Measurements from ENCODE around the gene HCK. TPM values are rescaled to one million over a fixed set of nuclear protein-coding genes. Genes with fewer than 3 reads are reported as not detected.

The HCK gene
- total RNA-seq, 2 donors from 2014 or later = 0.24 to 0.40 TPM

- peaks cover 27% of the 10 kb centered on the region for H3K27me3 Mint-ChIP-seq (ENCODE audit: insufficient read depth)
- no peak for TF ChIP-seq CTCF (conservative IDR thresholded peaks at IDR 0.05)
- H3K27ac Mint-ChIP-seq = no peak overlapping the region
- peaks cover 2% of the 10 kb centered on the region for H3K4me1 ChIP-seq (ENCODE audit: control insufficient read depth, insufficient read depth, low read length)
- no peaks in the 10 kb centered on the region for H3K9me3 ChIP-seq (ENCODE audit: control insufficient read depth, low read length)
- no peaks in the 10 kb centered on the region for H3K36me3 Mint-ChIP-seq (ENCODE audit: low read depth)
- H3K36me3 ChIP-seq (ENCODE audit: control insufficient read depth, insufficient read depth, low read length) = no peaks in the 10 kb centered on the region
- no peak for DNase-seq
- no peak overlapping the region for H3K27ac ChIP-seq (ENCODE audit: low read depth, low read length)
- 62 to 80% methylated on average over 4 to 5 of the region's 5 CpGs for WGBS, 2 experiments (ENCODE audit: insufficient coverage in 1 of 2, insufficient read length in 1 of 2)
- H3K27me3 ChIP-seq (ENCODE audit: control insufficient read depth, insufficient read depth, low read length, poor library complexity, severe bottlenecking) = peaks cover 15% of the 10 kb centered on the region
- H3K4me1 Mint-ChIP-seq = peaks cover 24% of the 10 kb centered on the region
- no peak overlapping the region for H3K9ac ChIP-seq (ENCODE audit: extremely low read depth, low read length, poor library complexity, severe bottlenecking)
- no peak overlapping the region for H3K4me3 ChIP-seq (ENCODE audit: low read length)
- no peaks in the 10 kb centered on the region for H3K9me3 Mint-ChIP-seq
- H3K4me3 Mint-ChIP-seq = no peak overlapping the region
Measured at GRCh38 chr20:32012159-32012688, 39.8 kb upstream of the HCK start.

GRCh38 chr20:32013326-32013725, 38.7 kb upstream of the HCK start:
- 88 to 89% methylated on average over 3 to 7 of the region's 7 CpGs for WGBS, 2 experiments (ENCODE audit: insufficient coverage in 1 of 2, insufficient read length in 1 of 2)
- Histone ChIP-seq H3K36me3 (ENCODE audit: control insufficient read depth, insufficient read depth, low read length) (no peaks in the 10 kb centered on the region), H3K4me3 (ENCODE audit: low read length) (no peak overlapping the region), H3K27ac (ENCODE audit: low read depth, low read length) (no peak overlapping the region), H3K4me1 (ENCODE audit: control insufficient read depth, insufficient read depth, low read length) (no peaks in the 10 kb centered on the region), H3K9me3 (ENCODE audit: control insufficient read depth, low read length) (no peaks in the 10 kb centered on the region), H3K9ac (ENCODE audit: extremely low read depth, low read length, poor library complexity, severe bottlenecking) (no peak overlapping the region), H3K27me3 (ENCODE audit: control insufficient read depth, insufficient read depth, low read length, poor library complexity, severe bottlenecking) (peaks cover 21% of the 10 kb centered on the region)
- H3K36me3 Mint-ChIP-seq (ENCODE audit: low read depth) = no peaks in the 10 kb centered on the region
- H3K4me3 Mint-ChIP-seq = no peak overlapping the region
- no peaks in the 10 kb centered on the region for H3K9me3 Mint-ChIP-seq
- peaks cover 33% of the 10 kb centered on the region for H3K27me3 Mint-ChIP-seq (ENCODE audit: insufficient read depth)
- H3K4me1 Mint-ChIP-seq = peaks cover 18% of the 10 kb centered on the region
- DNase-seq = no peak
- TF ChIP-seq CTCF (conservative IDR thresholded peaks at IDR 0.05) = no peak
- H3K27ac Mint-ChIP-seq = no peak overlapping the region

GRCh38 chr20:32017711-32018251, 34.3 kb upstream of the HCK start:
- Histone ChIP-seq H3K4me1 (ENCODE audit: control insufficient read depth, insufficient read depth, low read length) (no peaks in the 10 kb centered on the region), H3K27me3 (ENCODE audit: control insufficient read depth, insufficient read depth, low read length, poor library complexity, severe bottlenecking) (peaks cover 33% of the 10 kb centered on the region), H3K9ac (ENCODE audit: extremely low read depth, low read length, poor library complexity, severe bottlenecking) (no peak overlapping the region), H3K4me3 (ENCODE audit: low read length) (peak overlapping the region; percentile 69), H3K27ac (ENCODE audit: low read depth, low read length) (no peak overlapping the region), H3K36me3 (ENCODE audit: control insufficient read depth, insufficient read depth, low read length) (no peaks in the 10 kb centered on the region), H3K9me3 (ENCODE audit: control insufficient read depth, low read length) (no peaks in the 10 kb centered on the region)
- Mint-ChIP-seq H3K4me1 (peaks cover 9% of the 10 kb centered on the region), H3K36me3 (ENCODE audit: low read depth) (no peaks in the 10 kb centered on the region), H3K9me3 (no peaks in the 10 kb centered on the region), H3K4me3 (peak overlapping the region; percentile 78), H3K27ac (no peak overlapping the region), H3K27me3 (ENCODE audit: insufficient read depth) (peaks cover 63% of the 10 kb centered on the region)
- peak; percentile 77 for TF ChIP-seq CTCF (conservative IDR thresholded peaks at IDR 0.05)
- 8 to 30% methylated on average over 4 to 21 of the region's 35 CpGs for WGBS, 2 experiments (ENCODE audit: insufficient coverage in 1 of 2, insufficient read length in 1 of 2)
- DNase-seq = peak; percentile 97
